HUES6 (cell line): ENCODE results near the gene SDK2.

Experiments
- H3K27ac ChIP-seq: 2 replicates; pipeline ENCODE4 v1.7.0; 2013; ENCODE audit warnings: low read depth, mild to moderate bottlenecking, low read length, inconsistent platforms
- H3K27me3 ChIP-seq: 2 replicates; pipeline ENCODE4 v1.6.1; 2013; ENCODE audit warnings: low read length; ENCODE audit not compliant: control insufficient read depth, insufficient read depth
- H3K36me3 ChIP-seq: 2 replicates; pipeline ENCODE4 v1.6.1; 2013; ENCODE audit warnings: low read length; ENCODE audit not compliant: control insufficient read depth, insufficient read depth
- H3K4me1 ChIP-seq: 2 replicates; pipeline ENCODE4 v1.6.1; 2013; ENCODE audit warnings: low read length; ENCODE audit not compliant: control insufficient read depth, insufficient read depth
- H3K4me3 ChIP-seq: 2 replicates; pipeline ENCODE4 v1.5.1; 2013; ENCODE audit warnings: low read depth, low read length
- H3K9ac ChIP-seq: one replicate; pipeline ENCODE4 v1.6.1; 2013; ENCODE audit warnings: mild to moderate bottlenecking, low read length
- H3K9me3 ChIP-seq: 2 replicates; pipeline ENCODE4 v1.6.1; 2013; ENCODE audit warnings: low read depth, low read length; ENCODE audit not compliant: control insufficient read depth, insufficient read depth

The SDK2 gene

GRCh38 chr17:73585583-73585982 lies 58.7 kb downstream of the SDK2 start:
- peaks cover 44% of the 10 kb centered on the region for H3K4me1 ChIP-seq
- no peak overlapping the region for H3K27ac ChIP-seq
- no peaks in the 10 kb centered on the region for H3K36me3 ChIP-seq
- no peak overlapping the region for H3K9ac ChIP-seq
- H3K9me3 ChIP-seq: no peaks in the 10 kb centered on the region
- H3K27me3 ChIP-seq: peaks cover 20% of the 10 kb centered on the region; the same call in 1 of the 2 replicates
- no peak overlapping the region for H3K4me3 ChIP-seq

GRCh38 chr17:73584987-73585386 lies 59.3 kb downstream of the SDK2 start:
- H3K36me3 ChIP-seq: no peaks in the 10 kb centered on the region
- H3K9me3 ChIP-seq: no peaks in the 10 kb centered on the region
- no peak overlapping the region for H3K9ac ChIP-seq
- peaks cover 14% of the 10 kb centered on the region; the same call in 1 of the 2 replicates for H3K27me3 ChIP-seq
- H3K4me3 ChIP-seq: no peak overlapping the region
- no peak overlapping the region for H3K27ac ChIP-seq
- H3K4me1 ChIP-seq: peaks cover 38% of the 10 kb centered on the region

- Histone ChIP-seq H3K36me3 (no peaks in the 10 kb centered on the region), H3K4me1 (peaks cover 29% of the 10 kb centered on the region), H3K27ac (no peak overlapping the region), H3K27me3 (peaks cover 5% of the 10 kb centered on the region; the same call in 1 of the 2 replicates), H3K4me3 (no peak overlapping the region), H3K9me3 (no peaks in the 10 kb centered on the region), H3K9ac (no peak overlapping the region)
Measured at GRCh38 chr17:73584049-73584448, 60.2 kb downstream of the SDK2 start.

- no peaks in the 10 kb centered on the region for H3K27me3 ChIP-seq
- no peak overlapping the region for H3K9ac ChIP-seq
- H3K9me3 ChIP-seq: no peaks in the 10 kb centered on the region
- H3K27ac ChIP-seq: no peak overlapping the region
- no peaks in the 10 kb centered on the region for H3K36me3 ChIP-seq
- peaks cover 21% of the 10 kb centered on the region for H3K4me1 ChIP-seq
- no peak overlapping the region for H3K4me3 ChIP-seq
Measured at GRCh38 chr17:73582821-73583220, 61.4 kb downstream of the SDK2 start.

- no peaks in the 10 kb centered on the region for H3K9me3 ChIP-seq
- H3K4me3 ChIP-seq: no peak overlapping the region
- H3K9ac ChIP-seq: no peak overlapping the region
- no peak overlapping the region for H3K27ac ChIP-seq
- H3K36me3 ChIP-seq: no peaks in the 10 kb centered on the region
- H3K27me3 ChIP-seq: no peaks in the 10 kb centered on the region
- H3K4me1 ChIP-seq: peaks cover 16% of the 10 kb centered on the region
Measured at GRCh38 chr17:73582359-73582758, 61.9 kb downstream of the SDK2 start.

GRCh38 chr17:73581379-73581778 lies 62.9 kb downstream of the SDK2 start:
- Histone ChIP-seq H3K9me3 (no peaks in the 10 kb centered on the region), H3K4me1 (0 out of 2 replicates have a peak, but pooled peaks cover 7% of the 10 kb centered on the region), H3K36me3 (no peaks in the 10 kb centered on the region), H3K9ac (no peak overlapping the region), H3K4me3 (no peak overlapping the region), H3K27ac (no peak overlapping the region), H3K27me3 (no peaks in the 10 kb centered on the region; the same call in 1 of the 2 replicates)

- Histone ChIP-seq H3K36me3 (no peaks in the 10 kb centered on the region), H3K4me1 (no peaks in the 10 kb centered on the region), H3K4me3 (no peak overlapping the region), H3K27ac (no peak overlapping the region), H3K9ac (no peak overlapping the region), H3K27me3 (no peaks in the 10 kb centered on the region; the same call in 1 of the 2 replicates), H3K9me3 (no peaks in the 10 kb centered on the region)
Measured at GRCh38 chr17:73580073-73580710, 64.1 kb downstream of the SDK2 start.

GRCh38 chr17:73576556-73577098 lies 67.6 kb downstream of the SDK2 start:
- Histone ChIP-seq H3K36me3 (no peaks in the 10 kb centered on the region), H3K27me3 (no peaks in the 10 kb centered on the region; the same call in 1 of the 2 replicates), H3K9ac (no peak overlapping the region), H3K9me3 (no peaks in the 10 kb centered on the region), H3K4me1 (no peaks in the 10 kb centered on the region), H3K4me3 (no peak overlapping the region), H3K27ac (no peak overlapping the region)

GRCh38 chr17:73575470-73576221 lies 68.6 kb downstream of the SDK2 start:
- Histone ChIP-seq H3K27ac (no peak overlapping the region), H3K9ac (no peak overlapping the region), H3K9me3 (no peaks in the 10 kb centered on the region), H3K36me3 (no peaks in the 10 kb centered on the region), H3K4me1 (peaks cover 6% of the 10 kb centered on the region; the same call in 1 of the 2 replicates), H3K27me3 (no peaks in the 10 kb centered on the region; the same call in 1 of the 2 replicates), H3K4me3 (no peak overlapping the region)

- H3K36me3 ChIP-seq: no peaks in the 10 kb centered on the region
- no peak overlapping the region for H3K4me3 ChIP-seq
- H3K27me3 ChIP-seq: no peaks in the 10 kb centered on the region; the same call in 1 of the 2 replicates
- H3K9me3 ChIP-seq: no peaks in the 10 kb centered on the region
- peaks cover 37% of the 10 kb centered on the region for H3K4me1 ChIP-seq
- H3K27ac ChIP-seq: no peak overlapping the region
- no peak overlapping the region for H3K9ac ChIP-seq
Measured at GRCh38 chr17:73571511-73572130, 72.6 kb downstream of the SDK2 start.
